Activated CD8-positive, alpha-beta T cell treated with anti-CD3 and anti-CD28 coated beads for 36 hours (primary cell): ENCODE measurements around the gene TBXA2R. TPM values are rescaled to one million over a fixed set of nuclear protein-coding genes. Genes with fewer than 3 reads are reported as not detected.

ENCODE experiments used
- ATAC-seq: fragments of 200-7000 bp; cut with Tn5 transposase; one replicate; pipeline ENCODE4 v1.10.0; 2021; ENCODE audit warnings: mild to moderate bottlenecking, moderate library complexity
- CTCF ChIA-PET: fragments of 350-600 bp; sonication (Branson Sonifier 250); formaldehyde crosslinking; loops from one replicate; lab custom pipeline; 2021; ENCODE audit warnings: antibody characterized with exemption; lab: Charles Lee
- POLR2A ChIA-PET: fragments of 350-600 bp; sonication (Branson Sonifier 250); formaldehyde crosslinking; loops from one replicate; lab custom pipeline; 2021; ENCODE audit warnings: antibody characterized with exemption; lab: Charles Lee
- DNase-seq: peaks from one replicate; pipeline ENCODE4 v3.0.0-alpha.2; 2020
- H3K27ac Mint-ChIP-seq: one replicate; pipeline ENCODE4 v1.8.0; 2021; ENCODE audit warnings: mild to moderate bottlenecking, mixed read lengths
- H3K27me3 Mint-ChIP-seq: one replicate; pipeline ENCODE4 v1.8.0; 2021; ENCODE audit warnings: mixed read lengths
- H3K36me3 Mint-ChIP-seq: one replicate; pipeline ENCODE4 v1.8.0; 2021; ENCODE audit warnings: low read depth, mixed read lengths
- H3K4me1 Mint-ChIP-seq: one replicate; pipeline ENCODE4 v1.8.0; 2021; ENCODE audit warnings: low read depth, mixed read lengths
- H3K4me3 Mint-ChIP-seq: one replicate; pipeline ENCODE4 v1.8.0; 2021; ENCODE audit warnings: mild to moderate bottlenecking, moderate library complexity, mixed read lengths
- H3K9me3 Mint-ChIP-seq: one replicate; pipeline ENCODE4 v1.8.0; 2021; ENCODE audit warnings: mixed read lengths
- intact Hi-C: fragments of 100-400 bp; cut with micrococcal nuclease; formaldehyde crosslinking; loops from one replicate; pipeline ENCODE4 v1.10.0; 2022
- total RNA-seq, 2 experiments: library from RNA; stranded (reverse); gene quantifications; one replicate each; pipeline ENCODE4 v1.2.3, GENCODE V29; 2021
- TF ChIP-seq, protein P1 (sequence below): fragments of 200-600 bp; IDR thresholded peaks from one replicate; pipeline ENCODE4 v1.8.0; 2022; ENCODE audit warnings: antibody characterized with exemption, mild to moderate bottlenecking

Gene TBXA2R
- total RNA-seq, 2 experiments from 2014 or later, result 2.7 to 3.0 TPM

DNA sequence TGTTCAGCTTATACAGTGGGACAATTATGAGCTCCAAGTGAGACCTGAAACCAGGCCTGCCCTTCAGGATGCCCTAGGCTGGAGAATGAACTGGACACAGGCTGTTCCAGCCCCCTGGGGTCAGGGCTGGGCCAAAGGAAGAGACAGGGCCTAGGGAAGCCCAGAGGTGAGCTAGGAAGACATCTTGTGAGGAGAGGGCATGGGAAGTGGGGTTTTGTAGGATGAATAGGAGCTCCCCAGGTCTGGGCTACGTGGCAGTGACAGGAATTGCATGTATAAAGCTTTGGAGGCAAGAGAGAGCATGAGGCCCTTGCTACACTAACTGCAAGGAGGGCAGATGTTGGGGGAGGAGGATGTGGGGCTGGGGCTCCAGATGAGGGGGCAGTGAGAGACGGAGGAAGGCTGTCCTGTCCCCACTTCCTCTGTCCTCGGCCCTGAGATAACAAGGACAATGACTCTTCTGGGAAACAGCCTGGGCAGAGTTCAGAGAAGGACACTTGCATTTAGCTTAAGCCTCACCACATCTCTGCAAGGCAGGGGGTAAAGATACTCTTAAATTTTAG is 1.5 kb upstream of the TBXA2R start:
- peaks cover 11% of the 10 kb centered on the region for H3K4me1 Mint-ChIP-seq
- ChIA-PET CTCF (interaction anchor here (1.0 to 1.4 kb wide), 5 partner anchors 17 to 84 kb away, joined by 3 to 5 read pairs (median 3); partner anchors contain the start of gene GIPC3), POLR2A (interaction anchor here (0.6 to 1.3 kb wide), 4 partner anchors 12 to 90 kb away, joined by 3 to 4 read pairs (median 3); partner anchors contain the start of gene MFSD12)
- H3K27ac Mint-ChIP-seq, result peak overlapping the region; percentile 26
- DNase-seq (no peak), ATAC-seq (no peak)
- peaks cover 9% of the 10 kb centered on the region for H3K36me3 Mint-ChIP-seq
- H3K27me3 Mint-ChIP-seq, result no peaks in the 10 kb centered on the region
- peak overlapping the region; percentile 41 for H3K4me3 Mint-ChIP-seq
- intact Hi-C loops, result no loop called here
- no peaks in the 10 kb centered on the region for H3K9me3 Mint-ChIP-seq
- TF ChIP-seq, protein P1, sequence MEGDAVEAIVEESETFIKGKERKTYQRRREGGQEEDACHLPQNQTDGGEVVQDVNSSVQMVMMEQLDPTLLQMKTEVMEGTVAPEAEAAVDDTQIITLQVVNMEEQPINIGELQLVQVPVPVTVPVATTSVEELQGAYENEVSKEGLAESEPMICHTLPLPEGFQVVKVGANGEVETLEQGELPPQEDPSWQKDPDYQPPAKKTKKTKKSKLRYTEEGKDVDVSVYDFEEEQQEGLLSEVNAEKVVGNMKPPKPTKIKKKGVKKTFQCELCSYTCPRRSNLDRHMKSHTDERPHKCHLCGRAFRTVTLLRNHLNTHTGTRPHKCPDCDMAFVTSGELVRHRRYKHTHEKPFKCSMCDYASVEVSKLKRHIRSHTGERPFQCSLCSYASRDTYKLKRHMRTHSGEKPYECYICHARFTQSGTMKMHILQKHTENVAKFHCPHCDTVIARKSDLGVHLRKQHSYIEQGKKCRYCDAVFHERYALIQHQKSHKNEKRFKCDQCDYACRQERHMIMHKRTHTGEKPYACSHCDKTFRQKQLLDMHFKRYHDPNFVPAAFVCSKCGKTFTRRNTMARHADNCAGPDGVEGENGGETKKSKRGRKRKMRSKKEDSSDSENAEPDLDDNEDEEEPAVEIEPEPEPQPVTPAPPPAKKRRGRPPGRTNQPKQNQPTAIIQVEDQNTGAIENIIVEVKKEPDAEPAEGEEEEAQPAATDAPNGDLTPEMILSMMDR, result no peak

DNA sequence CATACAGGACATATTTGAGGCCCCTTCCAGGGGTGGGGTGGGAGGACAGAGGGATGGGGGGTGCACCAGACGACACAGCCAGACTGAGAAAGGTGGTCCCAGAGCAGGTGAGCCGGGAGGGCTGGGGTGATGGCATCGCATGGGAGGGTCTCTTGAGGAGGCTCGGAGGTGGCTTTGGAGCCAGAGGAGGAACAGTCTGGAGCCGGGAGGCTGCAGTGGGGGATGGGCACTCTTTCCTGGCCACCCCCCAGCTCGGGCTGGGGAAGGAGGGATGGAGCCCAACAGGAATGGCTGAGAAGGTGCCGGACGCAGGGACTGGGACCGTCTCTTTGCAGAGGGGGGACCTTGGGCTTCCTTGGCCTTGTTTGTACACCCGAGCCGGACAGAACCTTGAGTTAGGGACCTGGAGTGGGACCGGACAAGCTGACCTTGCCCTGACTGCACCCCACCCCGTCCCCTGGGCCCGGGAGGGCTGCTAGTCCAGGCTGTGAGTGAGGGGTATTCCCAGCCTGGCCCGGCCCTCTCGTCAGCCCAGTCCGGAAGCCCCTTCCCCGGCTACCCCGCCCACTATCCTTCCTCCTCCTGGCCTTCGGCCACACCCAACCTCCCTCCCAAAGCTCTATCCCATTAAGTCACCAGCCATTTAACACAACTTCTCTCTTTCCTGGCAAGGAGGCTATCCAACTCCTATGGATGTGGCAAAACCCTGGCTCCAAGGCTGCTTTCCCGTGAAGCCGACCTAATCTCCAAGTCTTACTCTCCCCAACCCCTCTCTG is 816 bp upstream of the TBXA2R start:
- Mint-ChIP-seq H3K4me3 (peak overlapping the region; percentile 47), H3K9me3 (no peaks in the 10 kb centered on the region), H3K27ac (peak overlapping the region; percentile 26), H3K4me1 (peaks cover 11% of the 10 kb centered on the region), H3K36me3 (peaks cover 9% of the 10 kb centered on the region), H3K27me3 (no peaks in the 10 kb centered on the region)
- ChIA-PET CTCF (interaction anchor here (1.2 to 1.4 kb wide), 4 partner anchors 18 to 85 kb away, joined by 3 to 5 read pairs (median 3); partner anchors contain the start of gene GIPC3), POLR2A (interaction anchor here (0.8 kb wide), 1 partner anchor 74 kb away, joined by 3 read pairs; no protein-coding TSS in a partner anchor)
- ATAC-seq, result no peak
- intact Hi-C loops, result no loop called here
- TF ChIP-seq, protein P1, result no peak
- no peak for DNase-seq

DNA sequence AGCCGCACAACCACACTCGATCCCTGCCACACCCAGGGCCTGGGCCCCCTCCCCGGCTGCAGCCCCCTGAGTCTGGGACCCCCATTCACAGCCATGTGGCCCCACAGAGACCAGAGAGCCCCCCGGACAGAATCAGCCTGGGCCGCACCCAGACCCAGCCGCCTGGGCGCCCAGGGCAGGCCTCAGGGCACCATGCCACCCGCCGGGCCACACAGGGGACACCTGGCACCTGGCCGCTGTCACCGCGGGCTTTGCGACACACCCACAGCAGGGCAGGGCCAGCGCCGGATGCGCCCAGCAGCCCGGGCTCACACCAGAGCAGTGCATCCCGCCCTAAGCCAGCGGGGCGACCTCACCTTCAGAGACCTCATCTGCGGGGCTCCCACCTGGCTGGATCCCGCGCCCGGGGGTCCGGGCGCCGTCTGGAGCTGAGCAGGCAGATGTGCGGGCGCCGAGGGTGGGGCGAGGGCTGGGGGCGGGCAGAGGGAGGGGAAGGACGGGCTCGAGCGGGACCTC is 443 bp downstream of the TBXA2R start:
- Mint-ChIP-seq H3K27ac (no peak overlapping the region), H3K27me3 (no peaks in the 10 kb centered on the region), H3K4me3 (no peak overlapping the region), H3K36me3 (peaks cover 3% of the 10 kb centered on the region), H3K4me1 (peaks cover 11% of the 10 kb centered on the region), H3K9me3 (no peaks in the 10 kb centered on the region)
- intact Hi-C loops, result no loop called here
- TF ChIP-seq, protein P1, result no peak
- CTCF ChIA-PET, result no interaction called here
- peak; percentile 48 for ATAC-seq
- POLR2A ChIA-PET, result no interaction called here
- peak; percentile 59 for DNase-seq

DNA sequence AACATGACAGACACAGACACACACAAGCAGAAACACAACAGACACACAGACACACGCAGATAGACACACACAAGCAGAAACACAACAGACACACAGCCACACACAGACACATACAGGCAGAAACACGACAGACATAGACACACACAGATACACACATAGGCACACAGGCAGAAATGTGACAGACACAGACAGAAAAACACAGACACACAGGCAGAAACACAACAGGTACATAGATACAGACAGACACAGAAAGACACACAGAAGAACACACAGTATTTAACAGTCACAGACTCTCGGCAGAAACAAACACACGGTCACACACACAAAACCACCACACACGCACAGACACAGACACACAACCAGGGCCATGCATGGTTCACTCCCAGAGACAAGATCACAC is 905 bp downstream of the TBXA2R start:
- Mint-ChIP-seq H3K4me1 (peaks cover 11% of the 10 kb centered on the region), H3K27ac (no peak overlapping the region), H3K36me3 (peaks cover 3% of the 10 kb centered on the region), H3K4me3 (no peak overlapping the region), H3K27me3 (no peaks in the 10 kb centered on the region), H3K9me3 (no peaks in the 10 kb centered on the region)
- DNase-seq (no peak), ATAC-seq (no peak)
- ChIA-PET CTCF (no interaction called here), POLR2A (no interaction called here)
- intact Hi-C loops, result no loop called here
- TF ChIP-seq, protein P1, result no peak

DNA sequence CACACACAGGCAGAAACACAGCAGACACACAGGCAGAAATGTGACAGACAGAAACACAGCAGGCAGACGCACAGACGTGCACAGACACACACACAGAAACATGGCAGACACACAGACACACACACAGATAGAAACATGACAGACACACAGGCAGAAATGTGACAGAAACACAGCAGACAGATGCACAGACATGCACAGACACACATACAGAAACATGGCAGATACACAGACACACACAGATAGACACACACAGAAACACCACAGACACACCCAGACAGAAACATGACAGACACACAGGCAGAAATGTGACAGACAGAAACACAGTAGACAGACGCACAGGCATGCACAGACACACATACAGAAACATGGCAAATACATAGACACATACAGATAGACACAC is 1.3 kb downstream of the TBXA2R start:
- ATAC-seq, result peak; percentile 8
- H3K4me1 Mint-ChIP-seq, result peaks cover 11% of the 10 kb centered on the region
- no peaks in the 10 kb centered on the region for H3K9me3 Mint-ChIP-seq
- TF ChIP-seq, protein P1, result no peak
- POLR2A ChIA-PET, result no interaction called here
- CTCF ChIA-PET, result interaction anchor here (0.9 to 1.8 kb wide), 5 partner anchors 18 to 94 kb away, joined by 3 to 9 read pairs (median 4); partner anchors contain the start of gene GIPC3
- no peaks in the 10 kb centered on the region for H3K27me3 Mint-ChIP-seq
- no peak overlapping the region for H3K27ac Mint-ChIP-seq
- intact Hi-C loops, result no loop called here
- H3K4me3 Mint-ChIP-seq, result no peak overlapping the region
- DNase-seq, result no peak
- H3K36me3 Mint-ChIP-seq, result peaks cover under 1% of the 10 kb centered on the region
